ENCODE measurements around the gene HOXD13.

Gene HOXD13

DNA sequence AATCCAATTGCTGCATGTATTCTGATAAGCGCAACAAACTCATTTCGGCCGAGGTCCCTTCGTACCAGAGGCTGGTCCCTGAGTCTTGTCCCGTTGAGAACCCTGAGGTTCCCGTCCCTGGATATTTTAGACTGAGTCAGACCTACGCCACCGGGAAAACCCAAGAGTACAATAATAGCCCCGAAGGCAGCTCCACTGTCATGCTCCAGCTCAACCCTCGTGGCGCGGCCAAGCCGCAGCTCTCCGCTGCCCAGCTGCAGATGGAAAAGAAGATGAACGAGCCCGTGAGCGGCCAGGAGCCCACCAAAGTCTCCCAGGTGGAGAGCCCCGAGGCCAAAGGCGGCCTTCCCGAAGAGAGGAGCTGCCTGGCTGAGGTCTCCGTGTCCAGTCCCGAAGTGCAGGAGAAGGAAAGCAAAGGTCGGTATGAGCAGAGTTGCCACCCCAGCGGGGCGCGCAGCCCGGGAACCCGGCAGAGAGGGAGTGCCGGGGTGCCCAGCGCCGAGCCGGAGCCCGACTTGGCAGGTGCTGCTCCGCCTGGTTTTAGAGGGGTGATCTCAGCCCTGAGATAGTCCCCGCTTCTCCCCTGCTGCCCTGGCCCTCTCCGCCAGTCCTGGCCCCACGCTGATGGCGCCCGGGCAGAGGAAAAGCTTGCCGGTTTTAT, 24.8 kb downstream of the HOXD13 start:
- in situ Hi-C loops (cut with HindIII; ENCODE audit: low sequenced_read_pairs): no loop called here

DNA sequence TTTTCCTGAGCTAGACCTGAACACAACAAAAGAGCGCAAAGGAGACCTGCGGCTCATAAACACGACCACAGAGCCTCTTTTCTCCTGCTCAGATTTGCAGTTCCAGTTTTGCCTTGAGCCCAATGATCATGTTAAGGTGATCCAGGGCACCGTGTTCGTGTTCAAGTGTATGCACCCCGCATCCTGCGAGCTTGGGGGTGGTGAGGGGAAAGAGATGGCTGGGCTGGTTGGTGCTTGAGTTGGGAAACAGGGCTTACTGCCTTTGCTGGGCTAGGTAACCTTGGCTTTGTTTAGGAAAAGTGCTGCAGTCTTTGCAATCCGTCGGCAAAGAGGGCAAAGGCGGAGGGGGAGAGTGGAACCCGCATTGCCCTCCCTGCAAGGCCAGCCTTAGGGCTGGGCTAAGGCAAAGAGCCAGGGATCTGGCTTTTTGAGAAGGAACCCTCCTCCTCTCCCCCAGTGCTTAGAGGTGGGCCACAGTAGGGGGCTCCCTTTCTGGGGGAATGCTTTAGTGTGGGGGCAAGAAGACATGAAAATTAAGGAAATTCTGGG, 25.4 kb downstream of the HOXD13 start:
- in situ Hi-C loops (cut with HindIII; ENCODE audit: low sequenced_read_pairs): no loop called here

DNA sequence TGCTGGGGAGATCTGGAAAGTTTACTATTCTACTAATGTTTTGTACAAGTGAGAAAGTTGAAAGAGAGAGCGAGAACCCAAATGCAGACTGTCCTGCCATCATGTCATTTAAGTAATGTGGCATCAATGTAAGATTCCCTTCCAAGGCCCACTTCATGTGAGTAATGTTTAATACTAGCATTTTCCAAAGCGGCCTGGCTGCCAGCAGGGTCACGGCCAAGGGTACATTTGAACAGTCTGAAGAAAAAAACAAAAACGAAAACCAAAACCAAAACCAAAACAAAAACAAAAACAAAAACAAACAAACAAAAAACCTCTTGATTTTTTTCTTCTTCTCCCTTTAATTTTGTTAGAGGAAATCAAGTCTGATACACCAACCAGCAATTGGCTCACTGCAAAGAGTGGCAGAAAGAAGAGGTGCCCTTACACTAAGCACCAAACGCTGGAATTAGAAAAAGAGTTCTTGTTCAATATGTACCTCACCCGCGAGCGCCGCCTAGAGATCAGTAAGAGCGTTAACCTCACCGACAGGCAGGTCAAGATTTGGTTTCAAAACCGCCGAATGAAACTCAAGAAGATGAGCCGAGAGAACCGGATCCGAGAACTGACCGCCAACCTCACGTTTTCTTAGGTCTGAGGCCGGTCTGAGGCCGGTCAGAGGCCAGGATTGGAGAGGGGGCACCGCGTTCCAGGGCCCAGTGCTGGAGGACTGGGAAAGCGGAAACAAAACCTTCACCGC, 26.2 kb downstream of the HOXD13 start:
- in situ Hi-C loops (cut with HindIII; ENCODE audit: low sequenced_read_pairs): no loop called here

DNA sequence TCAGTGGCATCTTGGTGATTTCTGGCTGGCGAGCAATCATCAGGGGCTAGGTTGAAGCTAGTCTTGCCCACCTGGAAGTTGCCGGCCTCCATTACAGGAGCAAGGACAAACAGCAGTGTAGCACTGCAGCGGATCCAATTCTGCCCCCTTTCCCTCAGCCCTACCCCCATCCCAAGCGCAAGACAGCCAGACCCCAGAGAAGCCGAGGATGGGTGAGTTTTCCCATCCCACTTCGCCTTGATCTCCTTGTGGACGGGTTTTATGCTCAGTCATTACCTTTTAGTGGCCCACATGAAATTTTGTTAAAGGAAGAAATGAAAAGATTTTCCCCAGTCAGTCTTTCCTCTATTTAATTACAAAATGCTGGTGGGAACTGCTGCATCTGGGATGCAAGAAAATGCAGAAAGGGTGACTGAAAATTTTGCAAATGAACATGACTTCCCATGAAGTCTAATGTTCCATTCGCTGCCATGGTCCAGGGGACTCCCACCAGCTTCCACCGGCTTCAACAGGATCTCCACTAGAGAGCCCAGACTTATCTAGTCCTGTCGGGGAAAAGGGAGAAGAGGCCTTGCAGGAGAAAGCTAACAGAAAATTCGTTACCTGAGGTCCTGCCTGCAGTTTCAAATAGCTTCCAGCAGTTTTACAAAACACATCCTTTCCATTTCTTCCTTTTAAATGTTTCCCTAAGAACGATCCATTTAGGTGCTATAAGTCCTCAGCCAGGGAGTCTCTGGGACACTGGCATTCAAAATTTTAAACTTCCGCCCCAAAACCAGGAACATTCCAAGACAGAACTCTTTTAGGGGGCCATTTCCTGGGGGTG, 28.1 kb downstream of the HOXD13 start:
- in situ Hi-C loops (cut with HindIII; ENCODE audit: low sequenced_read_pairs): no loop called here

DNA sequence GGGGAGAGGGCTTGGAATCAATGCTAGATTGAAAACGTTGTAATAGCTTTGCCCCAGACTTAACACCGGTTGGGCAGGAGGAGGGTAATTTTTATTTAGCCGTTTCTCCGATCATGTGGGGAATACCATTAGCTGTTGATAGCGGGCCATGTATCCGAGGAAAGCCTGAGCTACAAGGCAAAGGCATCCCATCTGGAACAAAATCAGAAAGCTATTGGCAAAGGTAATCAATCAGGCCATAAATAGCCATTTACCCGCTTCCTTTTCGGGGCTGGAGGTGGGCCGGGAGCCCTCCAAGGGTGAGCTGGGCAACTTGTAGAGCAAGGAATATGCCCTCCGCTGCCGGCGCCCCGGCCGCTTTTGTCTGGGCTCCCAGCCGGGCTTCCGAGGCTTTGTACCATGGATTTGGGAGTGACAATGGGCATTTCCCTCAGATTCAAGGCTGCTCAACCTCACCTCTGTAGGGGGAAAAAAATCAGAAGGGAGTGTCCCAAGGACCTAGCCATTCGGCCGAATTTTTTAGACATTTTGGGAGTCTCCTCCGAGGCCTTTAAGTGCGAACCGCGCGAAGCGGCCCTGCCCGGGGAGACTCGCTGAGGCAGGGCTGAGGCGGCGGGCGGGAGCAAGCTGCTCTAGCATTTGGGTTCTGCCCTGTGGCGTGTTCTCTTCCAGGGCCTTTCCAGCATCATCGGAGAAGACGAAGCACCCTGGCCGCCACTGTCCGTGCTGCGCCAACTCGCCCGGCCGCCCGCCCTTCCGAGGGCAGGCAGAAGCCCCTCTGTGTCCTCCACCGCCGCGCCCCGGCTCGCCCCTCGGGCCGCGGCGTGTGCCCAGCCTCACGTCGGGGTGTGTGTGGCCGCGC, 28.9 kb downstream of the HOXD13 start:
- in situ Hi-C loops (cut with HindIII; ENCODE audit: low sequenced_read_pairs): no loop called here

DNA sequence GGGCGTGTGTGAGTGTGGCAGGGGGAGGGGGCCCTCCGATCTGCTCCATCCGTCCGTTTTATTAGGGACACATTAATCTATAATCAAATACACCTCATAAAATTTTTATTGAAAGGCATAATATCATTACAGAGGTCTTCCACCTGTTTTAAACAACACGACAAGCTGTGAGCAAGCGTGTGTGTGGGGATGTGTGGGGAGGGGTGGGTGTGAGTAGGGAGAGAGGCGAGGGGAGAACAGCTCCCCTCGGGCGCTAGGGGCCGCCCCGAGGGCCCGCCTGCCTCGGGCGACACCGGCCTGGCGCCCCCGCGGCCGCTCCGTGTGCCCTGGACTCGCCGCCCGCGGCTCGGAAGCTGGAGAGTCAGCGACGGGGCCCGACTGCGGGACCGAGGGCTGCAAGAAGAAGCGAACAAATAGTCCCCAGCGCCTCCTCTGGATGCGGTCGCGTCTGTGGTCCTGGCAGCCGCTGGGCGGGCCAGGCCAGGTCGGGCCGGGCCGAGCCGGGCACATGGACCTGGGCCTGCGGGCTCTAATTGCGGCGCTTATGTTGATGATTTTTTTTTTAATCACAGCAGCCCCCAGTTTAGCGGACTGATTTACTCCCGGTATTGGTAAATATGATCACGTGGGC, 29.6 kb downstream of the HOXD13 start:
- in situ Hi-C loops (cut with HindIII; ENCODE audit: low sequenced_read_pairs): no loop called here

DNA sequence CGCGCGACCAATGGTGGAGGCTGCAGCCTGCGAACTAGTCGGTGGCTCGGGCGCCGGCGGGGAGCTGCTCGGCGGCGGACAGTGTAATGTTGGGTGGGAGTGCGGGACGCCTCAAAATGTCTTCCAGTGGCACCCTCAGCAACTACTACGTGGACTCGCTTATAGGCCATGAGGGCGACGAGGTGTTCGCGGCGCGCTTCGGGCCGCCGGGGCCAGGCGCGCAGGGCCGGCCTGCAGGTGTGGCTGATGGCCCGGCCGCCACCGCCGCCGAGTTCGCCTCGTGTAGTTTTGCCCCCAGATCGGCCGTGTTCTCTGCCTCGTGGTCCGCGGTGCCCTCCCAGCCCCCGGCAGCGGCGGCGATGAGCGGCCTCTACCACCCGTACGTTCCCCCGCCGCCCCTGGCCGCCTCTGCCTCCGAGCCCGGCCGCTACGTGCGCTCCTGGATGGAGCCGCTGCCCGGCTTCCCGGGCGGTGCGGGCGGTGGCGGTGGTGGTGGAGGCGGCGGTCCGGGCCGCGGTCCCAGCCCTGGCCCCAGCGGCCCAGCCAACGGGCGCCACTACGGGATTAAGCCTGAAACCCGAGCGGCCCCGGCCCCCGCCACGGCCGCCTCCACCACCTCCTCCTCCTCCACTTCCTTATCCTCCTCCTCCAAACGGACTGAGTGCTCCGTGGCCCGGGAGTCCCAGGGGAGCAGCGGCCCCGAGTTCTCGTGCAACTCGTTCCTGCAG, 30.3 kb downstream of the HOXD13 start, which contains the start of gene HOXD9:
Gene HOXD9 (plus strand): TSS at position 37 of the 728 bp plus-strand sequence. CDS start 50 bp downstream, at position 87.
- in situ Hi-C loops (cut with HindIII; ENCODE audit: low sequenced_read_pairs): no loop called here

DNA sequence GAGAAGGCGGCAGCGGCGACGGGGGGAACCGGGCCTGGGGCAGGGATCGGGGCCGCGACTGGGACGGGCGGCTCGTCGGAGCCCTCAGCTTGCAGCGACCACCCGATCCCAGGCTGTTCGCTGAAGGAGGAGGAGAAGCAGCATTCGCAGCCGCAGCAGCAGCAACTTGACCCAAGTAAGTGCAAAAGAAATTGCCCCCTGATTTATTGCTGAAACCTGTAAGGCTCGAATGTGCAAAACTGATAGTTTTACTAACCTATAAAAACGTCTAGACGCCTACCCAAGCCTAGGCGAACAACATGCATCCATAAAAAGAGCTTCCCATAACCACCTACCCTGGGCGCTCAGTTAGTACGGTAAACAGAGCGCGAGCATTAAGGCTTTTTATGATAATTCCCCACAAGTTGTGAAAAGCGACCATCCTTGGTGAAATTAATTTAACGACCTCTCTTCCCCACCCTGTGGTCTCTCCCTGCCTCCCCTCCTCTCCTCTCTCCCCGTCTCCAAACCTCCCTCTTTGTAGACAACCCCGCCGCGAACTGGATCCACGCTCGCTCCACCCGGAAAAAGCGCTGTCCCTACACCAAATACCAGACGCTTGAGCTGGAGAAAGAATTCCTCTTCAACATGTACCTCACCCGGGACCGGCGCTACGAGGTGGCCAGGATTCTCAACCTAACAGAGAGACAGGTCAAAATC, 31.0 kb downstream of the HOXD13 start:
- in situ Hi-C loops (cut with HindIII; ENCODE audit: low sequenced_read_pairs): no loop called here

DNA sequence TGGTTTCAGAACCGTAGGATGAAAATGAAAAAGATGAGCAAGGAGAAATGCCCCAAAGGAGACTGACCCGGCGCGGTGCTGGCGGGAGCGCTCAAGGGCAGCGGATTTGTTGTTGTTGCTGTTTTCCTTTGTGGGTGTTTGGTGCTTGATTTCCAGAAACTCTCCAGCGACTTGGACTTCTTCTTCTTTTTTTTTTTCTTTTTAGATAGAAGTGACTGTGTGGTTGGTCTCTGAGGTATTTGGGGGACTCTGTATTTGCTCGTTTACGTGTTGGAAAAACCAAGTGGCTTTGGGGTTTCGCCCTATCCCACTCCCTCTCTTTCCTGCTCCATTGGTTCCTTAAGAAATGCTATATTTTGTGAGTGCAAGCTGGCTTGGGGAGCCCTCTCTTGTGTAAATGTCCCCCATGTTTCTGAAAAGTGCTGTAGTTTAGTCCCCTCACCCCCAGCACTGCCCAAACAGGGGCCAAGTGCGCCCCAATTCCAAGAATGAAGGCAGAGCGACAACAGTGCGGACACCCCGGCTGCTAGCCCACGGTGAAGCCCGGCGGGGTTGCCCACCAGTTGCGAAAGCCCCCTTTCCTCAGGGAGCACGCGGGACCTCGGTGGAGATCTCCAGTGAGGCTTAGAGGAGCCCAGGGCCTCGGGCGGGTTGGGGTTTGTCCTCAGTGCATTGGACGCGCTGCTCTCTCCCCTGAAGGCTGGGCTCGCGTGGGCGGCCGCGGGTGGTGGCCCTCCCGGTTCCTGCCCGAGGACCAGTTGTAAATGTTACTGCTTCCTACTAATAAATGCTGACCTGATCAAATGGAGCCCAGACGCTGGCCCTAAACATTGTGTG, 31.8 kb downstream of the HOXD13 start:
- in situ Hi-C loops (cut with HindIII; ENCODE audit: low sequenced_read_pairs): no loop called here

DNA sequence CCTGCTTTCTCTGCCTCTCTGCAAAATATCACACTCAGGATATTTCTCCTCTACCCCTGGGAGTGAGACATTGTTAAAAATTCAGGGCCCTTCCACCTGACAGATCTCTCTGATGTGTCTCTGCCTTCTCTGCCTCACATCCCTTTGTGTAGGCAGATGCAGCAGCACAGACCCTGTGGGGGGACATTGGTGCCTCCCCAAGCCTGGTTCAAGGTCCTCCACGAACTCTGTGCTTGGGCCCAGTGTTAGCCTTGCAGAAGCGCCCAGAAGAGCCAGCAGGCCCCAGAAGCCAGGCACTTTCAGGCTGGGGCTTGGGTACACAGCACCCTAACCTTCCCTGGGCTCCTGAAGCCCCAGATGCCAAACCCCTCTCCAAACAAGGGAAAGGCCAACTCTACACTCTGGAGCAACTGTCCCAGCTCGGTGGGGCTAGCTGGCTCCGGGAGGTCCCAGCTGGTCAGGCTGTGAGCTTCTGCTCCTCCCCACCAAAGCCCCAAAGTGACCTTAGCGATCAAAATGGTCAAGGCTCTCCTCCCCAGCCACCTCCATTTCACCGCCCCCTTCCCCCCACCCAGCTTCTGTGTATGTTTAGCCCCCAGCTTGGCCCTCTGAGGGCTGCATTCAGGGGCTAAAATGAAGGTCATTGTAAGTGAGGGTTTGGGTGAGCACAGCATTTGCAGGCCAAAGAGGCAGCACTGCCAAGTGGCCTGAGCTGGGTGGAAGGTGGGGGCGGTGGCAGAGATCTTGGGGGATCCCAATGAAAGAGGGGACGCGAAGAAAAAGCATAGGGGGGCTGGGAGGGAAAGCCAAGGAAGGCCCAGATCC, 32.6 kb downstream of the HOXD13 start:
- in situ Hi-C loops (cut with HindIII; ENCODE audit: low sequenced_read_pairs): loop anchor here (25.0 kb wide), 1 partner anchor 512 kb away; no protein-coding TSS in a partner anchor

DNA sequence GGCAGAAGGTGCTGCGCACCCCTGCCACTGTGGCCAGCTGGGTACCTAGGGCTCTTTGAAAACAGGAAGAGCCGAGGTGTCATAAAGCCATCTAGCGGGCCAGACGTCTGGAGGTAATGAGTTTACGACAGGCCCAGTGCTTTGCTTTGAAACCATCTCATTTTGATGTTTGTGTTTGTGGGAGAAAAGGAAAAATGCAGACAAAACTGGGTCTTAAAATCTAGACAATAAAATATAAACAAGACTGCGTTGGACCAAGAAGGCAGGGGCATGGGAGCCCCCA, 33.2 kb downstream of the HOXD13 start:
- in situ Hi-C loops (cut with HindIII; ENCODE audit: low sequenced_read_pairs): loop anchor here (25.0 kb wide), 1 partner anchor 512 kb away; no protein-coding TSS in a partner anchor

DNA sequence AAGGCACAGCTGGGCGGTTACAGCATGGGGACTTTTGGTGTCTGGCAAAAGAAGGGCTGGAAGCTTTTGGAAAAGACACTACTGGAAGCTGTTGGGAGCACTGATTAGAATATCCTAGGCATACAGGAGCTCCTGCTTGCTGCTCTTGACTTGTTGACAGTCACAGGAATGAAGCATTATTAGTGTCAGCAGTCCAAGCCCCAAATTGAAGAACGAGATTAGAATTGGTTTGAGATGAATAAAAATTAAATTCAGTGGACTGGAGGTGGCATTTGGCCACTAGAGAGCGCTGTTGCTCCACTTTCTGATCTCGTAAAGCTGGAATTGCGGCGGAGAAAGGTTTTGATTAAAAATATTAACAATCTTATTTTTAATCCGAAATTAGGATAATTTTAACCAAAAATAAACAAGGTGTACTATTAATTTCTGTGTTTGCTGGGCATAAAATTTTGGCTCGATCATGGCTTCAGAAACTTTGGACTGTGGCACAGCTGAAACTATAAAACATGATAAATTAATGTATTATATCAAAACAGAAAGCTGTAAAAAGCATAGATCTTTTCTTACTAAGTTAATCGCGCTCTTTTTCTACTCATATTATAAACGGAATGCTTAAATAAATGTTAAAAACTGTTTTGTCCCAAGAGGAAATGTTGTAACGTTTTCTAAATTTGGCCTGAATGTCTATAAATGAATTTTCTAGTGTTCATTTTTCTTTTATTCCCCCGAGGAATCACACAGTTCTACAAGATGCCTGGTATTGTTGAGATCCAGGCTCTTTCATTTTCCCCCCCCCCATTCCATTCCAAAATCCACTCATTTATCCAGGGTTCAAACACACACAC, 34.6 kb downstream of the HOXD13 start:
- in situ Hi-C loops (cut with HindIII; ENCODE audit: low sequenced_read_pairs): loop anchor here (25.0 kb wide), 1 partner anchor 510 kb away; no protein-coding TSS in a partner anchor

DNA sequence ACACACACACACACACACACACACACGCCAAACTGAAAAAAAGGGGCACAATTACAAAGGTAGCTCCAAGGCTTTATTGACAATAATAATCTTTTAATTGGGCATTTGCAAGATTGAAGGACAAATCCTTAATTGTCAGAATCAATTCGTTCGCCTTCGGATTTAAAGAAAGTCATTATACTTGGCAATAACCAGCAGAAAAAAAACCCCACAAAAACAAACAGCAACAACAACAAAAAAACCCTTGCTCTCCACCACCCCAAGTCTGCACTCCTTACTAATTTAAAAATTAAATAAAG, 35.2 kb downstream of the HOXD13 start:
- in situ Hi-C loops (cut with HindIII; ENCODE audit: low sequenced_read_pairs): loop anchor here (25.0 kb wide), 1 partner anchor 510 kb away; no protein-coding TSS in a partner anchor

DNA sequence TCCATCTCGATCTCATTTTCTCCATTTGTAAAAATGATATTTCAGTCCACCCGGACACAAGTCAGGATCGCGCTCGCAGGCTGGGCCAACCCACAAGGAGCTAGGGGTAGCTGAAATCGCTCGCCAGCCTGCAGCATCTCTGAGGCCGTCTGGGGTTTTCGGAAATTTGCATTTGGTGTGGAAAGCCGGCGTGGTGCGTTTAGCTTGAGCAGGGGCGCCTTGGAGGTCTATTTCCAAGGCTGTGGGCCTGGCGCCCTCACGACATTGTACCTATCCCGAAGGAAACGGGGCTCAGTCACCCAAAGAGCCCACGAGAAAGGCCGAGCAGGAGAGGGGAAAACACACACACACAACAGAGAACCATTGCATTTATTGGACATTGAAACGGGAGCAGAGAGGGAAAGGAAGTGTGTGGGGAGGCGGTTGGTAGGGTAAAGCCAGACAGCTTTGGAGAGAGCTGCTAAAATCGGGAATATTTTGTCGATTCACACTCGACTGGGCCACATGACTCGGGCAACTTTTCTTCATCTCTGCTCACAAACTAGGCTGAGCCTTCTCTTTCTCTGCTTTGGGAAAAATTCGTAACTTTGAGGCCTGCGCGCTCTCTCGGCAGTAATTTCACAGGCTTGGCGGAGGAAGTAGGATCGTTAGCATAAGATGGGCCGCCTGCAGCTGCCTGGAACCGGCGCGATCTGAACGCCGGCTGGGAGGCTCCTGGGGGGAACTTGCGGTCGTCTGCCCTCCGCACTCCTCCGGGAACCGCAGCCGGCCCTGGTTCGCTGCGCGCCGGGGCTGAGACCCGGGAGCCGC, 35.9 kb downstream of the HOXD13 start:
- in situ Hi-C loops (cut with HindIII; ENCODE audit: low sequenced_read_pairs): loop anchor here (25.0 kb wide), 1 partner anchor 509 kb away; no protein-coding TSS in a partner anchor

Data from DLD1 (cell line).